HEK293 (cell line): ENCODE data around the gene LHFPL2.

Experiments
- CTCF ChIP-seq: fragments of 450-650 bp; formaldehyde crosslinking; IDR thresholded peaks from 2 replicates; pipeline ENCODE4 v1.5.1; 2016; ENCODE audit warnings: missing biosample characterization, missing genetic modification characterization
- GLIS1 ChIP-seq: fragments of 450-650 bp; formaldehyde crosslinking; IDR thresholded peaks from 2 replicates; pipeline ENCODE4 v1.5.1; 2016; ENCODE audit warnings: missing biosample characterization, missing genetic modification characterization
- INSM2 ChIP-seq: fragments of 450-650 bp; formaldehyde crosslinking; IDR thresholded peaks from 2 replicates; pipeline ENCODE4 v1.5.1; 2016; ENCODE audit warnings: missing biosample characterization, missing genetic modification characterization
- KLF16 ChIP-seq: fragments of 450-650 bp; formaldehyde crosslinking; IDR thresholded peaks from 2 replicates; pipeline ENCODE4 v1.5.1; 2017; ENCODE audit warnings: missing biosample characterization, missing genetic modification characterization
- ZBTB11 ChIP-seq: fragments of 450-650 bp; formaldehyde crosslinking; conservative IDR thresholded peaks from 2 replicates; pipeline ENCODE4 v1.5.1; 2016; ENCODE audit warnings: low read depth, missing biosample characterization, missing genetic modification characterization
- ZFP37 ChIP-seq: fragments of 450-650 bp; formaldehyde crosslinking; IDR thresholded peaks from 2 replicates; pipeline ENCODE4 v1.5.1; 2016; ENCODE audit warnings: missing biosample characterization, missing genetic modification characterization
- ZNF23 ChIP-seq: fragments of 450-650 bp; formaldehyde crosslinking; IDR thresholded peaks from 2 replicates; pipeline ENCODE4 v1.5.1; 2016; ENCODE audit warnings: missing biosample characterization, missing genetic modification characterization, borderline replicate concordance
- ZNF335 ChIP-seq: fragments of 450-650 bp; formaldehyde crosslinking; conservative IDR thresholded peaks from 2 replicates; pipeline ENCODE4 v1.5.1; 2016; ENCODE audit warnings: missing biosample characterization, missing genetic modification characterization
- ZNF530 ChIP-seq: fragments of 450-650 bp; formaldehyde crosslinking; IDR thresholded peaks from 2 replicates; pipeline ENCODE4 v1.5.1; 2016; ENCODE audit warnings: low read depth, missing biosample characterization, missing genetic modification characterization
- ZNF776 ChIP-seq: fragments of 450-650 bp; formaldehyde crosslinking; IDR thresholded peaks from 2 replicates; pipeline ENCODE4 v1.5.0; 2017; ENCODE audit warnings: missing biosample characterization, missing genetic modification characterization, borderline replicate concordance
- TF ChIP-seq, protein P1 (sequence below): fragments of 450-650 bp; formaldehyde crosslinking; IDR thresholded peaks from 2 replicates; pipeline ENCODE4 v1.5.1; 2016; ENCODE audit warnings: missing biosample characterization, missing genetic modification characterization, low read depth
- TF ChIP-seq, protein P2 (sequence below): fragments of 450-650 bp; formaldehyde crosslinking; IDR thresholded peaks from 2 replicates; pipeline ENCODE4 v1.5.1; 2016; ENCODE audit warnings: missing biosample characterization, missing genetic modification characterization
- TF ChIP-seq, protein P3 (sequence below): fragments of 450-650 bp; formaldehyde crosslinking; IDR thresholded peaks from 2 replicates; pipeline ENCODE4 v1.5.1; 2016; ENCODE audit warnings: missing biosample characterization, missing genetic modification characterization

DNA sequence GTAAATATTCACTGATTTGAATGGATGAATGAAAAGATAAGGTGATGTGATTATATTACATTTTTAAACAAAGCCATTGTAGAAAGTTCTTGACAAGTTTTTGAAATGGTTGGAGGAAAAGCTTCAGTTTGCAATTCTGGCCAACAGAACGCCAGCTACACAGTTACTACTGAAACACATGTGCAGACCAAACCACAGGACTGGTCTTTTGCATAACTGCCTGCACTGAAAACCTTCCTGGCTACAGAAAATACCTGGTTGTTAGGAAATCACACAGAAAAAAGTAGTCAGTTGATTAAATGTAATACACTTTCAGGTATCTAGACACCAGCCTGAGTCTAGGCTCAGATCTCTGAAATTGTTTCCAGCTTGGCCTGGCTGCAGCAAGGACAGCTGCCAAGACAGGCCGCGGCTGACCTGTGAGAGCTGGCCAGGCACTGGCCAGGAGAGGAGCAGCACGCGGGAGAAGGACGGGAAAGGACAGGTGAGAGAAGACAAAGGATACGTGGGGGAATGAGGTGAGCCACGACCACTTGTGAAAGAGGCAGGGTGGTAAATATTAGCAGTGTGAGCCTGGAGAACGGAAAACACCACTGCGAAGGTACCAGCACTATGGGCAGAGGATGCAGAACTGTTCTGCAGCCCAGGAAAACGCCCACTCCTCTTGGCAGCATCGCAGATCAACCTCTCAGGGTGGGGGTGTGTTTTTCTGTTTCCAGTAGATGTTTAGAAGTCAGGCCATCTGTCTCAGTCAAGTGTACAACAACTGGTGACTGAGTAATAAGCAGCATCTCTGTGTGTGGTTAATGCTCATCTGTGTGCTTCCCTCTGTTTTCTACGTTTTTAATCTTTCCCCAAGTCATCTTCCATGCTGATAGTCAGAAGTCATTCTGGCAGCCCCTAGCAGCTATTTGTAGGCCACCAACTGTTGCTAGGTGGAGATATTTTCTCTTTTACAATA, 150.7 kb downstream of the LHFPL2 start:
- no peak for TF ChIP-seq INSM2 (tag by site-specific recombination)
- TF ChIP-seq, protein P1, sequence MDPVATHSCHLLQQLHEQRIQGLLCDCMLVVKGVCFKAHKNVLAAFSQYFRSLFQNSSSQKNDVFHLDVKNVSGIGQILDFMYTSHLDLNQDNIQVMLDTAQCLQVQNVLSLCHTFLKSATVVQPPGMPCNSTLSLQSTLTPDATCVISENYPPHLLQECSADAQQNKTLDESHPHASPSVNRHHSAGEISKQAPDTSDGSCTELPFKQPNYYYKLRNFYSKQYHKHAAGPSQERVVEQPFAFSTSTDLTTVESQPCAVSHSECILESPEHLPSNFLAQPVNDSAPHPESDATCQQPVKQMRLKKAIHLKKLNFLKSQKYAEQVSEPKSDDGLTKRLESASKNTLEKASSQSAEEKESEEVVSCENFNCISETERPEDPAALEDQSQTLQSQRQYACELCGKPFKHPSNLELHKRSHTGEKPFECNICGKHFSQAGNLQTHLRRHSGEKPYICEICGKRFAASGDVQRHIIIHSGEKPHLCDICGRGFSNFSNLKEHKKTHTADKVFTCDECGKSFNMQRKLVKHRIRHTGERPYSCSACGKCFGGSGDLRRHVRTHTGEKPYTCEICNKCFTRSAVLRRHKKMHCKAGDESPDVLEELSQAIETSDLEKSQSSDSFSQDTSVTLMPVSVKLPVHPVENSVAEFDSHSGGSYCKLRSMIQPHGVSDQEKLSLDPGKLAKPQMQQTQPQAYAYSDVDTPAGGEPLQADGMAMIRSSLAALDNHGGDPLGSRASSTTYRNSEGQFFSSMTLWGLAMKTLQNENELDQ (tag by site-specific recombination): no peak
- no peak for TF ChIP-seq CTCF (tag by site-specific recombination)
- no peak for TF ChIP-seq ZNF335 (tag by site-specific recombination)
- no peak for TF ChIP-seq ZNF530 (tag by site-specific recombination)
- TF ChIP-seq ZNF23 (tag by site-specific recombination): no peak
- no peak for TF ChIP-seq GLIS1
- TF ChIP-seq, protein P2, sequence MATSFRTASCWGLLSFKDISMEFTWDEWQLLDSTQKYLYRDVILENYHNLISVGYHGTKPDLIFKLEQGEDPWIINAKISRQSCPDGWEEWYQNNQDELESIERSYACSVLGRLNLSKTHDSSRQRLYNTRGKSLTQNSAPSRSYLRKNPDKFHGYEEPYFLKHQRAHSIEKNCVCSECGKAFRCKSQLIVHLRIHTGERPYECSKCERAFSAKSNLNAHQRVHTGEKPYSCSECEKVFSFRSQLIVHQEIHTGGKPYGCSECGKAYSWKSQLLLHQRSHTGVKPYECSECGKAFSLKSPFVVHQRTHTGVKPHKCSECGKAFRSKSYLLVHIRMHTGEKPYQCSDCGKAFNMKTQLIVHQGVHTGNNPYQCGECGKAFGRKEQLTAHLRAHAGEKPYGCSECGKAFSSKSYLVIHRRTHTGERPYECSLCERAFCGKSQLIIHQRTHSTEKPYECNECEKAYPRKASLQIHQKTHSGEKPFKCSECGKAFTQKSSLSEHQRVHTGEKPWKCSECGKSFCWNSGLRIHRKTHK (tag by site-specific recombination): no peak
- no peak for TF ChIP-seq ZFP37 (tag by site-specific recombination)
- TF ChIP-seq ZBTB11 (tag by site-specific recombination): no peak
- no peak for TF ChIP-seq ZNF776 (tag by site-specific recombination)
- TF ChIP-seq, protein P3, sequence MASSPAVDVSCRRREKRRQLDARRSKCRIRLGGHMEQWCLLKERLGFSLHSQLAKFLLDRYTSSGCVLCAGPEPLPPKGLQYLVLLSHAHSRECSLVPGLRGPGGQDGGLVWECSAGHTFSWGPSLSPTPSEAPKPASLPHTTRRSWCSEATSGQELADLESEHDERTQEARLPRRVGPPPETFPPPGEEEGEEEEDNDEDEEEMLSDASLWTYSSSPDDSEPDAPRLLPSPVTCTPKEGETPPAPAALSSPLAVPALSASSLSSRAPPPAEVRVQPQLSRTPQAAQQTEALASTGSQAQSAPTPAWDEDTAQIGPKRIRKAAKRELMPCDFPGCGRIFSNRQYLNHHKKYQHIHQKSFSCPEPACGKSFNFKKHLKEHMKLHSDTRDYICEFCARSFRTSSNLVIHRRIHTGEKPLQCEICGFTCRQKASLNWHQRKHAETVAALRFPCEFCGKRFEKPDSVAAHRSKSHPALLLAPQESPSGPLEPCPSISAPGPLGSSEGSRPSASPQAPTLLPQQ (tag by site-specific recombination): no peak
- TF ChIP-seq KLF16 (tag by site-specific recombination): no peak
